OCI-LY1 (cell line): ENCODE measurements around the gene NUP188.

Source experiments
- H2AFZ ChIP-seq: fragments of 200-600 bp; sonication (generic), shearing (Covaris generic); 2 replicates; pipeline ENCODE4 v1.6.0; 2014; ENCODE audit warnings: antibody characterized with exemption, mild to moderate bottlenecking, low read length
- H3F3A ChIP-seq: fragments of 200-600 bp; sonication (generic), shearing (Covaris generic); 2 replicates; pipeline ENCODE4 v1.6.0; 2014; ENCODE audit warnings: mild to moderate bottlenecking, antibody characterized with exemption, low read length, moderate library complexity; ENCODE audit not compliant: insufficient read depth
- H3K27ac ChIP-seq: fragments of 200-600 bp; sonication (generic); 2 replicates; pipeline ENCODE4 v1.5.1; 2014; ENCODE audit warnings: low read length, mixed run types, mild to moderate bottlenecking, low read depth; ENCODE audit not compliant: poor library complexity, severe bottlenecking
- H3K27me3 ChIP-seq: fragments of 200-600 bp; sonication (generic); 2 replicates; pipeline ENCODE4 v1.6.0; 2014; ENCODE audit warnings: antibody characterized with exemption, mild to moderate bottlenecking, low read length, moderate library complexity; ENCODE audit not compliant: insufficient read depth
- H3K36me3 ChIP-seq: fragments of 200-600 bp; sonication (generic); 2 replicates; pipeline ENCODE4 v1.6.1; 2014; ENCODE audit warnings: mild to moderate bottlenecking, antibody characterized with exemption, low read length, moderate library complexity, mixed read lengths; ENCODE audit not compliant: insufficient read depth
- H3K4me1 ChIP-seq: fragments of 200-600 bp; sonication (generic); 2 replicates; pipeline ENCODE4 v1.5.1; 2014; ENCODE audit warnings: mild to moderate bottlenecking, low read length, moderate library complexity; ENCODE audit not compliant: insufficient read depth, severe bottlenecking
- H3K4me2 ChIP-seq: fragments of 200-600 bp; sonication (generic), shearing (Covaris generic); 2 replicates; pipeline ENCODE4 v1.6.1; 2014; ENCODE audit warnings: low read length
- H3K4me3 ChIP-seq: fragments of 200-600 bp; sonication (generic); 2 replicates; pipeline ENCODE4 v1.5.1; 2014; ENCODE audit warnings: low read length, low read depth, mild to moderate bottlenecking, mixed read lengths; ENCODE audit not compliant: poor library complexity, severe bottlenecking
- H3K79me2 ChIP-seq: fragments of 200-600 bp; shearing (Covaris generic); 2 replicates; pipeline ENCODE4 v1.6.1; 2016; ENCODE audit warnings: mixed run types, low read length, mixed read lengths; ENCODE audit not compliant: insufficient read depth
- H3K9ac ChIP-seq: fragments of 200-600 bp; sonication (generic), shearing (Covaris generic); 2 replicates; pipeline ENCODE4 v1.6.1; 2014; ENCODE audit warnings: mild to moderate bottlenecking, low read length, mixed read lengths
- H3K9me2 ChIP-seq: fragments of 200-600 bp; sonication (generic), shearing (Covaris generic); 2 replicates; pipeline ENCODE4 v1.6.1; 2014; ENCODE audit warnings: low read depth, mild to moderate bottlenecking, low read length, mixed read lengths
- H3K9me3 ChIP-seq: fragments of 200-600 bp; shearing (Covaris generic); 2 replicates; pipeline ENCODE4 v1.6.1; 2014; ENCODE audit warnings: low read length, mixed read lengths
- H4K20me1 ChIP-seq: fragments of 200-600 bp; sonication (generic), shearing (Covaris generic); 2 replicates; pipeline ENCODE4 v1.6.0; 2016; ENCODE audit warnings: mild to moderate bottlenecking, low read length; ENCODE audit not compliant: insufficient read depth
- EZH2 ChIP-seq: fragments of 200-600 bp; sonication (generic), shearing (Covaris generic); IDR thresholded peaks from 2 replicates; pipeline ENCODE4 v1.8.0; 2017; ENCODE audit warnings: borderline replicate concordance, mixed run types, mild to moderate bottlenecking, antibody characterized with exemption, low read length, moderate library complexity, mixed read lengths
- TF ChIP-seq, protein P1 (sequence below): fragments of 200-600 bp; sonication (generic), shearing (Covaris generic); IDR thresholded peaks from 2 replicates; pipeline ENCODE4 v1.5.1; 2017; ENCODE audit warnings: mild to moderate bottlenecking, antibody characterized with exemption, low read length, moderate library complexity, mixed read lengths

NUP188 gene

GRCh38 chr9:129005336-129005997, 58.0 kb downstream of the NUP188 start:
- no peak overlapping the region for H3K9ac ChIP-seq
- H2AFZ ChIP-seq: no peak overlapping the region
- H3K27me3 ChIP-seq: no peaks in the 10 kb centered on the region
- no peak overlapping the region for H3K4me2 ChIP-seq
- H3K27ac ChIP-seq: no peak overlapping the region
- H3K4me3 ChIP-seq: no peak overlapping the region
- no peaks in the 10 kb centered on the region for H4K20me1 ChIP-seq
- TF ChIP-seq, protein P1, sequence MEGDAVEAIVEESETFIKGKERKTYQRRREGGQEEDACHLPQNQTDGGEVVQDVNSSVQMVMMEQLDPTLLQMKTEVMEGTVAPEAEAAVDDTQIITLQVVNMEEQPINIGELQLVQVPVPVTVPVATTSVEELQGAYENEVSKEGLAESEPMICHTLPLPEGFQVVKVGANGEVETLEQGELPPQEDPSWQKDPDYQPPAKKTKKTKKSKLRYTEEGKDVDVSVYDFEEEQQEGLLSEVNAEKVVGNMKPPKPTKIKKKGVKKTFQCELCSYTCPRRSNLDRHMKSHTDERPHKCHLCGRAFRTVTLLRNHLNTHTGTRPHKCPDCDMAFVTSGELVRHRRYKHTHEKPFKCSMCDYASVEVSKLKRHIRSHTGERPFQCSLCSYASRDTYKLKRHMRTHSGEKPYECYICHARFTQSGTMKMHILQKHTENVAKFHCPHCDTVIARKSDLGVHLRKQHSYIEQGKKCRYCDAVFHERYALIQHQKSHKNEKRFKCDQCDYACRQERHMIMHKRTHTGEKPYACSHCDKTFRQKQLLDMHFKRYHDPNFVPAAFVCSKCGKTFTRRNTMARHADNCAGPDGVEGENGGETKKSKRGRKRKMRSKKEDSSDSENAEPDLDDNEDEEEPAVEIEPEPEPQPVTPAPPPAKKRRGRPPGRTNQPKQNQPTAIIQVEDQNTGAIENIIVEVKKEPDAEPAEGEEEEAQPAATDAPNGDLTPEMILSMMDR: no peak
- TF ChIP-seq EZH2: no peak
- no peaks in the 10 kb centered on the region for H3K4me1 ChIP-seq
- no peaks in the 10 kb centered on the region for H3K9me3 ChIP-seq
- H3K79me2 ChIP-seq: no peaks in the 10 kb centered on the region
- no peaks in the 10 kb centered on the region for H3F3A ChIP-seq
- H3K9me2 ChIP-seq: no peaks in the 10 kb centered on the region
- H3K36me3 ChIP-seq: peaks cover 87% of the 10 kb centered on the region

GRCh38 chr9:129006328-129007034, 59.0 kb downstream of the NUP188 start:
- no peak for TF ChIP-seq EZH2
- TF ChIP-seq, protein P1: peak; percentile 96
- Histone ChIP-seq H3K9me2 (no peaks in the 10 kb centered on the region), H3K9me3 (no peaks in the 10 kb centered on the region), H2AFZ (no peak overlapping the region), H3K9ac (no peak overlapping the region), H3K27ac (no peak overlapping the region), H3K4me3 (no peak overlapping the region), H3K79me2 (no peaks in the 10 kb centered on the region), H3K4me2 (no peak overlapping the region), H3K4me1 (no peaks in the 10 kb centered on the region), H4K20me1 (no peaks in the 10 kb centered on the region), H3K36me3 (peaks cover 87% of the 10 kb centered on the region), H3K27me3 (no peaks in the 10 kb centered on the region), H3F3A (no peaks in the 10 kb centered on the region)

DNA sequence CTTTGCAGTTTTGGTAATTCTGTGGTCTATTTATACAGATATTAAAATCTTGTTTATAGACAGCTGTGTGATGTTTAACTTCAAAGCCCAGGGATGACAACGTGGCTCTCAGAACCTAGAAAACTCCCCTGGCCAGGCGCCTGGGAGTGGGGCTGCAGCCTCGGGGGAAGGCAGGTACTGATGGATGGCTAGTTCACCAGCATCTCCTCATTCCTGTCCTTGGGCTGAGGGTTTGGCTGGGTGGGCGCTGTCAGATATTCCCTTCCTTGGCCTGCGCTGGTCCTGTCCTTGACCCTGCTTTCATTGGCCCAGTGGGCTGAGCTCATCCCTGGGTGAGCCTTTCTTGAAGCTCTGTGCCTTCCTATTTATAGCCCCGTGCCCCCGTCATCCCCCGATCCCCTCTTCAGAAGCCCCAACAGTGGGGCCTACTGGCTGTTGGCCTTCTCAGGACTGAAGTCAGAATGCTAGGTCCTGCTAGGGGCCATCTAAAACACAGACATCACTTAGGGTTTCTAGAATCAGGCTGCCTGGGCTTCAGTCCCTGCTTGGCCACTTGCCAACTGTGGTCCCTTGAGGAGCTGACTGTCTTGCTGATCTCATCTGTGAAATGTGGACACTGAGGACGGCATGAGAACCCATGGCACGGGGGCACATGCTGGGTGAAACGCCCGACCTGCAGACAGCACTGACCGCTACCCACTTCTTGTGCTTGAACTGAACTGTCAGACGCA, 59.7 kb downstream of the NUP188 start:
- Histone ChIP-seq H3K4me1 (no peaks in the 10 kb centered on the region), H3K9me2 (no peaks in the 10 kb centered on the region), H2AFZ (no peak overlapping the region), H3F3A (no peaks in the 10 kb centered on the region), H3K9me3 (no peaks in the 10 kb centered on the region), H3K27ac (no peak overlapping the region), H3K4me3 (no peak overlapping the region), H4K20me1 (no peaks in the 10 kb centered on the region), H3K9ac (no peak overlapping the region), H3K4me2 (no peak overlapping the region), H3K27me3 (no peaks in the 10 kb centered on the region), H3K36me3 (peaks cover 83% of the 10 kb centered on the region), H3K79me2 (no peaks in the 10 kb centered on the region)
- no peak for TF ChIP-seq EZH2
- TF ChIP-seq, protein P1: peak; percentile 8; the same call in 1 of the 2 replicates
